ENCODE results near the gene GNAT1.

- TF ChIP-seq, protein P1, sequence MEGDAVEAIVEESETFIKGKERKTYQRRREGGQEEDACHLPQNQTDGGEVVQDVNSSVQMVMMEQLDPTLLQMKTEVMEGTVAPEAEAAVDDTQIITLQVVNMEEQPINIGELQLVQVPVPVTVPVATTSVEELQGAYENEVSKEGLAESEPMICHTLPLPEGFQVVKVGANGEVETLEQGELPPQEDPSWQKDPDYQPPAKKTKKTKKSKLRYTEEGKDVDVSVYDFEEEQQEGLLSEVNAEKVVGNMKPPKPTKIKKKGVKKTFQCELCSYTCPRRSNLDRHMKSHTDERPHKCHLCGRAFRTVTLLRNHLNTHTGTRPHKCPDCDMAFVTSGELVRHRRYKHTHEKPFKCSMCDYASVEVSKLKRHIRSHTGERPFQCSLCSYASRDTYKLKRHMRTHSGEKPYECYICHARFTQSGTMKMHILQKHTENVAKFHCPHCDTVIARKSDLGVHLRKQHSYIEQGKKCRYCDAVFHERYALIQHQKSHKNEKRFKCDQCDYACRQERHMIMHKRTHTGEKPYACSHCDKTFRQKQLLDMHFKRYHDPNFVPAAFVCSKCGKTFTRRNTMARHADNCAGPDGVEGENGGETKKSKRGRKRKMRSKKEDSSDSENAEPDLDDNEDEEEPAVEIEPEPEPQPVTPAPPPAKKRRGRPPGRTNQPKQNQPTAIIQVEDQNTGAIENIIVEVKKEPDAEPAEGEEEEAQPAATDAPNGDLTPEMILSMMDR (IDR thresholded peaks at IDR 0.05) = no peak
- no peak for TF ChIP-seq POLR2A (IDR thresholded peaks at IDR 0.05)
Measured at GRCh38 chr3:50208677-50209344, 17.4 kb downstream of the GNAT1 start.
